ENCODE data around the gene BET1L. TPM values are rescaled to one million over a fixed set of nuclear protein-coding genes. Genes with fewer than 3 reads are reported as not detected.

Gene BET1L
- polyA plus RNA-seq, 1 donor from 2014 or later: 44.4 TPM

Other genes starting within 250 kb of the BET1L start
- gene SCGB1C1, start 14.3 kb downstream of the BET1L start, polyA plus RNA-seq: not detected
- gene RIC8A, start 309 bp upstream of the BET1L start, polyA plus RNA-seq: 65.7 TPM
- gene SIRT3, start 28.9 kb upstream of the BET1L start, polyA plus RNA-seq: 11.6 TPM
- 179 TPM for gene PSMD13, start 29.6 kb upstream of the BET1L start, polyA plus RNA-seq
- 5.9 TPM for gene NLRP6, start 71.0 kb upstream of the BET1L start, polyA plus RNA-seq
- 6.1 TPM for gene PGGHG, start 81.7 kb upstream of the BET1L start, polyA plus RNA-seq
- gene IFITM5, start 92.1 kb upstream of the BET1L start, polyA plus RNA-seq: not detected
- gene IFITM2, start 100.4 kb upstream of the BET1L start, polyA plus RNA-seq: 1,305 TPM
- 233 TPM for gene IFITM1, start 106.6 kb upstream of the BET1L start, polyA plus RNA-seq
- gene IFITM3, start 113.5 kb upstream of the BET1L start, polyA plus RNA-seq: 1.4 TPM
- gene B4GALNT4, start 162.1 kb upstream of the BET1L start, polyA plus RNA-seq: not detected
- not detected for gene PKP3, start 186.8 kb upstream of the BET1L start, polyA plus RNA-seq
- gene SIGIRR, start 207.6 kb upstream of the BET1L start, polyA plus RNA-seq: 130 TPM
- gene ANO9, start 234.6 kb upstream of the BET1L start, polyA plus RNA-seq: 4.9 TPM
- 10.9 TPM for gene PTDSS2, start 242.9 kb upstream of the BET1L start, polyA plus RNA-seq